IPS-NIHi11 (cell line): ENCODE results near the gene KRTAP10-6.
"Not testable (repeated sequence)": the region's sequence is repeated elsewhere in the genome, so short reads cannot be mapped to it uniquely, and the experiment has no call there.

Experiments used
- DNase-seq: peaks from one replicate; pipeline ENCODE4 v3.0.0; 2012; ENCODE audit warnings: mixed read lengths, low spot score

KRTAP10-6 gene

DNA sequence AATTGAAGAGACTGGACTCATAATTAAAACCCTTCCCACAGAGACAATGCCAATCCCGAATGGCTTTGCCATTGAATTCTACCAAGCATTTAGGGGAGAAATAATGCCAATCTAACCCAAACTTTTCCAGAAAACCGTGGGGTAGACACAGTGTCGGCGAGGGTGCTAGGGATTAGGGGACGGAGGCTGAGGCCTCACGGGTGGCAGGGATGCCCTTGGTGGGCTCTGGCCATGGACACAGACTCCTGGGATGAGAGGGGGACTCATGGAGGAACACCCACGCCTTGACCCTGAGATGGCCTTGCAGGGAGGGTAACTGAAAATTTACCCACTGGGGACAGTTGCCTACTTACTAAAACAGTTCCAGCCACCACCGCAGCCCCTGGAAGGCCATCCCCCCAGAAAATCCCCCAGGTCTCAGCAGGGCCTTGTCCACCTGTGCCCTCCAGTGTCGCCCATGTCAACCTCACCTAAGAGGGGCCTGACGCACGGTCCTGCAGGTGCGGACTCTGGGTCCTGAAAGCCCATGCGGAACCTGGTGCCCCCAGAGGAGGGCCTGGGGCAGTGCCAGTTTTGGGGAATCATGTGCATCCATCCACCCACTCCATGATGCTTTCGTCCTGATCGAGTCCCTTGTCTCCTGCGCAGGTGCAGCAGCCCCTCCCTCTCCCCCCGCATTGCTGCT is 13.8 kb downstream of the KRTAP10-6 start:
- no peak for DNase-seq

- DNase-seq, result no peak
Measured at GRCh38 chr21:44576025-44576420, 16.3 kb downstream of the KRTAP10-6 start.

DNA sequence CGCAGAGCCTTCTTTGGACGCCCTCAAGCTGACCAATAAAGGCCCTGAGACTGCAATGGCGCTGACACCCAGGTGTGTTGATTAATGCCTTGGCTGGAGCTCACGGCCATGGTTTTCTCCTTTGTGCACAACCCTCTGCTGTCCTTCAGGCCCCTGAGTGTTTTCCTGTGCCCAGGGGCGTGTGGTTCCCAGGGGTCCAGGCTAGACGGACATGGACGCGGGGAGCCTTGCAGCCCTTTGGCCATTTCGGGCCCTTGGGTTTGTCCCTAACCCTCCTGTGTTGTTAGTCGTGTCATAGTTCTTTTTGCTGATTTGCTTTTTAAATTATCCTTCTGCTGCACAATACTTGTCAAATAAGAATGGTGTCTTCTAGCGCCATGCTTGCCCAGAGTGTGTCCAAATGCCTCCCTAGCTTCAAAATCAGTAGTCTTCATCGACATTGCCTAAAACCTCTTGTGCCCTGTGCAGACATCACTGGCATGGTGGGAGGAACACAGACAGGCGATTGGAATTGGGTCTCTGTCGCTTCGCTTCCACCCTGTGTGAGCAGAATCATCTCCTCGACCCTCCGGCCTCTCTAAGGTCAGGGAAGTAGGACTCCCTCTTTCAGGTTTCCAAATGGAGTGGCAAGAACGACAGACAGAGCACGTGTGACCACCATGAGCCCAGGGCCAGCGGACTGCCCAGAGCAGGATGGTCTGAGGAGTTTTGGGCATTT is 16.8 kb downstream of the KRTAP10-6 start:
- no peak for DNase-seq

GRCh38 chr21:44574457-44575306 is 17.6 kb downstream of the KRTAP10-6 start:
- DNase-seq, result peak; percentile 76

GRCh38 chr21:44573630-44574456 is 18.5 kb downstream of the KRTAP10-6 start, which contains the start of gene KRTAP10-4:
KRTAP10-4 (plus strand) TSS chr21:44573729; CDS start chr21:44573759, 30 bp downstream.
- not testable (repeated sequence) for DNase-seq

DNA sequence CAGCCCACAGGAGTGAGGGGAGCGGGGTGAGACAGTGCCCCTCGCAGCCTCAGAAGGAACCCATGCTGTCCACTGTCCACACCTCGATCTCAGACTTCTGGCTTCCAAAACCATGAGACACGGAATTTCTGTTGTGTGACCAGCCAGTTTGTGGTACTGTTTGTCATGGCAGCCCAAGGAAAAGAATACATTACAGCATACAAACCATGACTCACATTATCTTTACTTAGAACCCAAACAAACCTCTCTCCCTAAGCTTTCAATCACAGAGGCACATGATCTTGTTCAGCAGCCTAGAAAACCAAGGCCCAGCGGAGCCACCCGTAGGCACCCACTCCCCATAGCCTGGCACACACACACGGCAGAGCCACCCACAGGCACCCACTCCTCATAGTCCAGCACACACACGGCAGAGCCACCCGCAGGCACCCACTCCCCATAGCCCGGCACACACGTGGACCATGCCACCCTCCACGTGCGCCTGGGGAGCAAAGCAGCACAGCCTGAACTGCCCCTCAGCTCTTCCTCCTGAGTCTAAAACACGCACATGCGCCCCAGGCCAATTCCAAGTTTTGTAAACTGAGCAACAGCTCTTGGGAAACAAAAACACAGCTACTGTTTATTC is 19.2 kb downstream of the KRTAP10-6 start:
- no peak for DNase-seq

DNA sequence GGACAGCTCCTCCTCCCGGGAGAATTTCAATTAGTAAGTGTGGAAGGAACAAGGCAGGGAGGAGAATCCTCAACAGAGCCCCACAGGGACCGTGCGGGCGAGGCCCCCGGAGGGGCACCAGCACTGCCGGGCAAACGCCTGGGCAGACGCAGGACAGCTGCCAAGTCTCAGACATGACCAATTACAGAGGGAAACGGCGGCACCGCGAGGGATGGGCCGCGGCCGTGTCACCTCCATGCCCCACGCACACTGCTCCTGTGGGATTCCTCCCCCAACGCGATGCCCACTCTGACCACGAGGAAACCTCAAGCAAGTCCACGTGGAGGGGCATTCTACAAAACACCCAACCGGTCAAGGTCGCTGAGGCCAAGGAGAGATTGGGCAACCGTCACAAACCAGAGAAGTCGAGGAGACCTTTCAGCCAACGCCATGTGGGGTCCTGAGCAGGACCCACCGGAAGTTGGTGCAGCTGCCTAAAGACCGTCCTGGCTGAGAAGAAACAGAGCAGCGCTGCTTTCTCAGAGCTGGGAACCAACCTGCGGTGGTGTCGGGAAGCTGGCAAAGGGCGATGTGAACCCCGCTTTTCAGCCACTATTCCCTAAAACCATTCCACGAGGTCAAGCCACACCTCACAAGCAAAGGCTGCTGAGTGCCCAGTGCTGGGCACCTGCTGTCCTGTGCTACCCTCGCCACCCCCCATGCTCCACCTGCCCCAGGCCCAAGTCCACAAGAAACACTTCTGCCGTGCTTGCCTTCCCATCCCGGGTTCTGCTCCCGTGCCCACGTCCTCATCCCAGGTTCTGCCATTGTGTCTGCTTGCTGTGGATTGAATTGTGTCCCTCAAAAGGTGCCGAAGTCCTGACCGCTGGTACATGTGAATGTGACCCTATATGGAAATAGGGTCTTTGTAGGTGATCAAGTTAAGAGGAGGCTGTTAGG is 20.2 kb downstream of the KRTAP10-6 start:
- no peak for DNase-seq

DNA sequence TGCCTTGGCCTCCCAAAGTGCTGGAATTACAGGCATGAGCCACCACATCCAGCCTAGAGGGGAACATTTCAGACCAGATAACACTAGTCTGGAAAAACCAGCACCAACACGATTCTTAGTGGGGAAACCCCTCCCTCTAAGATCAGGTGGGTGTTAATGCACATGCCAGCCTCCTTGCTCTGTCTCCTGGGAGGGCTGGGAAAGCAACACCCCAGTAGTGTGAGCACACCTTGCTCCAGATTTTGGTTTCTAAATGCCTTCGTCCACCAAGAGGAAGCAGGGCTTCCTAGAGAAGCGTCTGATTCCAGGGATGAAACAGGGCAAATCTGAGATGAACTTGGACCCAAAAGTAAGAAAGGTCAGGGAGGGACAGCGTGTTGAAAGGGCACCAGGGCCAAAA is 21.0 kb downstream of the KRTAP10-6 start:
- DNase-seq, result no peak

- DNase-seq, result no peak
Measured at GRCh38 chr21:44569861-44570517, 22.3 kb downstream of the KRTAP10-6 start.

- no peak for DNase-seq
Measured at GRCh38 chr21:44568667-44569556, 23.4 kb downstream of the KRTAP10-6 start.

- no peak for DNase-seq
Measured at GRCh38 chr21:44568261-44568660, 24.0 kb downstream of the KRTAP10-6 start.

GRCh38 chr21:44567481-44568171 is 24.7 kb downstream of the KRTAP10-6 start:
- DNase-seq, result no peak

GRCh38 chr21:44566403-44566802 is 25.9 kb downstream of the KRTAP10-6 start:
- no peak for DNase-seq

- DNase-seq, result no peak
Measured at GRCh38 chr21:44564886-44565598, 27.3 kb downstream of the KRTAP10-6 start.

- no peak for DNase-seq
Measured at GRCh38 chr21:44564099-44564498, 28.2 kb downstream of the KRTAP10-6 start.

GRCh38 chr21:44558695-44559094 is 33.6 kb downstream of the KRTAP10-6 start, which contains the start of gene KRTAP10-3:
KRTAP10-3 (minus strand) TSS chr21:44558795; CDS start chr21:44558715, 80 bp downstream.
- DNase-seq, result no peak

GRCh38 chr21:44558329-44558675 is 34.0 kb downstream of the KRTAP10-6 start:
- not testable (repeated sequence) for DNase-seq
